Measurements from ENCODE around the gene PKP4.

Gene PKP4

DNA sequence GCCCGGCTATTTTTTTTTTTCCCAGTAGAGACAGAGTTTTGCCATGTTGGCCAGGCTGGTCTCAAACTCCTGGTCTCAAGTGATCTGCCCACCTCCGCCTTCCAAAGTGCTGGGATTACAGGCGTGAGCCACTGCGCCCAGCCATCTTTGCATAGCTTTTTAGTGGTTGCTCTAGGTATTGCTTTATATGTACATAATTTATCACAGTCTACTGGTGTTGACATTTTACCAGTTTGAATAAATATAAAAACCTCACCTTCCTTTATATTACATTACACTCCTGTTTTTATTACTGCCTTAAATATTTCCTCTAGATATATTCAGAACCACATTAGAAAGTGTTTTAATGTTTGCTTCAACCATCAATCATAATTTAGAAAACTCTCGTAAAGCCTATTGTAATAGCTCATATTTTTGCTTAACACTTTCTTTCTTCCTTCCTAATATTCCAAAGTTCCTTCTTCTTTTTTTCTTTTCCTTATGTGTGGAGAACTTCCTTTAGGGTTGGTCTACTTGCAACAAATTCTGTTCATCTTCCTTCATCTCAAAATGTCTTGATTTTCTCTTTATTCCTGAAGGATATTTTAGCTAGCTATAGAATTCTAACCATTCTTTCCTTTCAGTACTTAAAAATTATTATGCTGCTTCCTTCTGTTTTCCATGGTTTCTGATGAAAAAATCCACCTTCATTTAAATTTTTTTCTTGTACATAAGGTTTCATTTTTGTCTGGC is 256.2 kb downstream of the PKP4 start:
- Histone ChIP-seq H3K36me3 (ENCODE audit: insufficient read depth, low read length) (no peaks in the 10 kb centered on the region), H3K9me3 (ENCODE audit: insufficient read depth, low read length, severe bottlenecking) (peaks cover 4% of the 10 kb centered on the region), H3K4me1 (ENCODE audit: insufficient read depth, low read length) (no peaks in the 10 kb centered on the region), H3K9ac (ENCODE audit: low read depth, low read length) (no peak overlapping the region), H3K27me3 (ENCODE audit: insufficient read depth, low read length, poor library complexity) (no peaks in the 10 kb centered on the region), H4K20me1 (ENCODE audit: insufficient read depth, low read length) (no peaks in the 10 kb centered on the region), H3K4me3 (ENCODE audit: low read depth in 1 of 2, low read length in 2 of 2) (no peak overlapping the region), H2AFZ (ENCODE audit: low read depth, low read length) (no peak overlapping the region), H3K4me2 (ENCODE audit: insufficient read depth, low read length) (no peak overlapping the region), H3K27ac (ENCODE audit: low read length) (no peak overlapping the region), H3K79me2 (ENCODE audit: insufficient read depth, low read length) (no peaks in the 10 kb centered on the region)
- ATAC-seq (ENCODE audit: insufficient read depth, low read depth) (no peak), DNase-seq (no peak)
- TF ChIP-seq, protein P1, sequence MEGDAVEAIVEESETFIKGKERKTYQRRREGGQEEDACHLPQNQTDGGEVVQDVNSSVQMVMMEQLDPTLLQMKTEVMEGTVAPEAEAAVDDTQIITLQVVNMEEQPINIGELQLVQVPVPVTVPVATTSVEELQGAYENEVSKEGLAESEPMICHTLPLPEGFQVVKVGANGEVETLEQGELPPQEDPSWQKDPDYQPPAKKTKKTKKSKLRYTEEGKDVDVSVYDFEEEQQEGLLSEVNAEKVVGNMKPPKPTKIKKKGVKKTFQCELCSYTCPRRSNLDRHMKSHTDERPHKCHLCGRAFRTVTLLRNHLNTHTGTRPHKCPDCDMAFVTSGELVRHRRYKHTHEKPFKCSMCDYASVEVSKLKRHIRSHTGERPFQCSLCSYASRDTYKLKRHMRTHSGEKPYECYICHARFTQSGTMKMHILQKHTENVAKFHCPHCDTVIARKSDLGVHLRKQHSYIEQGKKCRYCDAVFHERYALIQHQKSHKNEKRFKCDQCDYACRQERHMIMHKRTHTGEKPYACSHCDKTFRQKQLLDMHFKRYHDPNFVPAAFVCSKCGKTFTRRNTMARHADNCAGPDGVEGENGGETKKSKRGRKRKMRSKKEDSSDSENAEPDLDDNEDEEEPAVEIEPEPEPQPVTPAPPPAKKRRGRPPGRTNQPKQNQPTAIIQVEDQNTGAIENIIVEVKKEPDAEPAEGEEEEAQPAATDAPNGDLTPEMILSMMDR (IDR thresholded peaks at IDR 0.05; ENCODE audit: borderline replicate concordance, extremely low read depth, low read length, poor library complexity, severe bottlenecking): no peak
- TF ChIP-seq EZH2 (IDR thresholded peaks at IDR 0.05; ENCODE audit: borderline replicate concordance, low read depth, low read length, severe bottlenecking): no peak

DNA sequence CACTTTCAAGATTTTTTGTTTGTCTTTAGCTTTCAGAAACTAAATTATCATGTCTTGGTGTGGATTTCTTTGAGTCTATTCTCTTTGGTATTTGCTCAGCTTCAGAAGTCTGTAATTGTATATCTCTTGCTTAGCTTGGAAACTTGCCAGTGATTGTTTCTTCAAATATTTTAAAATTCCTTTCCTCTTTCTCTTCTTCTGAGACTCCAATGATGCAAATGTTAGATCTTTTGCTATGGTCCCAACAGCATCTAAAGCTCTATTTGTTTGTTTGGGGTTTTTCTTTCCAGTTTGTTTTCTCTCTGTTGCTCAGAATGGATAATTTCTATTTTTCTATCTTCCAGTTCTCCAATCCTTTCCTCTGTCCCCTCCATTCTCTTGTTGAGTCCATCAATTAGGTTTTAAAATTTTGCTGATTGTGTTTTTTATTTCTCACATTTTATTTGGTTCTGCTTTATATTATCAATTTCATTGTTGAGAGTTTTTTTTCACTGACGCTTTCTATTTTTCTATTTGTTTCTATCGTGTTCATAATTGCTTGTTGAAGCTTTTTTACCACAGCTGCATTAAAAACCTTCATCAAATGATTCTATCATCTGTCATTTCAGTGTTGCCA is 256.9 kb downstream of the PKP4 start:
- Histone ChIP-seq H3K9me3 (ENCODE audit: insufficient read depth, low read length, severe bottlenecking) (peaks cover 4% of the 10 kb centered on the region), H3K27me3 (ENCODE audit: insufficient read depth, low read length, poor library complexity) (no peaks in the 10 kb centered on the region), H3K27ac (ENCODE audit: low read length) (no peak overlapping the region), H3K79me2 (ENCODE audit: insufficient read depth, low read length) (no peaks in the 10 kb centered on the region), H4K20me1 (ENCODE audit: insufficient read depth, low read length) (no peaks in the 10 kb centered on the region), H3K4me2 (ENCODE audit: insufficient read depth, low read length) (no peak overlapping the region), H3K9ac (ENCODE audit: low read depth, low read length) (no peak overlapping the region), H2AFZ (ENCODE audit: low read depth, low read length) (no peak overlapping the region), H3K4me3 (ENCODE audit: low read depth in 1 of 2, low read length in 2 of 2) (no peak overlapping the region), H3K4me1 (ENCODE audit: insufficient read depth, low read length) (no peaks in the 10 kb centered on the region), H3K36me3 (ENCODE audit: insufficient read depth, low read length) (no peaks in the 10 kb centered on the region)
- no peak for DNase-seq
- TF ChIP-seq EZH2 (IDR thresholded peaks at IDR 0.05; ENCODE audit: borderline replicate concordance, low read depth, low read length, severe bottlenecking): no peak
- TF ChIP-seq, protein P1 (IDR thresholded peaks at IDR 0.05; ENCODE audit: borderline replicate concordance, extremely low read depth, low read length, poor library complexity, severe bottlenecking): no peak
- ATAC-seq (ENCODE audit: insufficient read depth, low read depth): no peak

DNA sequence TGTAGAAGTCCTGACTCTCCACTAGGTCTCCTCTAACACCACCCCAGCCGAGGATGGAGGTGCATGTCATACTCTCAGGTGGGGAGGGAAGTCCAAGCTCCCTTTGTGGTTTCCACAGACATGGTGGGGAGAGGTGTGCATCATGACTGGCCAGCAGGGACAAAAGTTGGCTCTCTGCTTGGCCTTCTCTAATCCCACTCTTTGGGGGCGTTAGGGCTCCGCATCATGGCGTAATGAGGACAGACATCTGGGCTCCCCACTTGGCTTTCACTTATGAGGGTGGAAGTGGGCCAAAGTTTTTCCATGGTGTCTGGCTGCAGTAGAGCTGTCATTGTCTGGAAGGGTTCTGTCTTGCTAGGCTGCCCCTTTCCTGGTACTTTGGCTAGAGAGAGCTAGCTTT is 257.7 kb downstream of the PKP4 start:
- TF ChIP-seq, protein P1 (IDR thresholded peaks at IDR 0.05; ENCODE audit: borderline replicate concordance, extremely low read depth, low read length, poor library complexity, severe bottlenecking): no peak
- no peak for TF ChIP-seq EZH2 (IDR thresholded peaks at IDR 0.05; ENCODE audit: borderline replicate concordance, low read depth, low read length, severe bottlenecking)
- no peak for DNase-seq
- no peaks in the 10 kb centered on the region for H4K20me1 ChIP-seq (ENCODE audit: insufficient read depth, low read length)
- H3K27ac ChIP-seq (ENCODE audit: low read length): no peak overlapping the region
- H3K9ac ChIP-seq (ENCODE audit: low read depth, low read length): no peak overlapping the region
- H3K79me2 ChIP-seq (ENCODE audit: insufficient read depth, low read length): no peaks in the 10 kb centered on the region
- no peak overlapping the region for H2AFZ ChIP-seq (ENCODE audit: low read depth, low read length)
- no peak for ATAC-seq (ENCODE audit: insufficient read depth, low read depth)
- no peaks in the 10 kb centered on the region for H3K4me1 ChIP-seq (ENCODE audit: insufficient read depth, low read length)
- no peaks in the 10 kb centered on the region for H3K36me3 ChIP-seq (ENCODE audit: insufficient read depth, low read length)
- peaks cover 4% of the 10 kb centered on the region for H3K9me3 ChIP-seq (ENCODE audit: insufficient read depth, low read length, severe bottlenecking)
- no peak overlapping the region for H3K4me2 ChIP-seq (ENCODE audit: insufficient read depth, low read length)
- H3K27me3 ChIP-seq (ENCODE audit: insufficient read depth, low read length, poor library complexity): no peaks in the 10 kb centered on the region
- H3K4me3 ChIP-seq (ENCODE audit: low read depth in 1 of 2, low read length in 2 of 2): no peak overlapping the region
